GM12872 (cell line): ENCODE data around the gene AIMP1.

ENCODE experiments used
- TF ChIP-seq, protein P1 (sequence below): IDR thresholded peaks from 3 replicates; pipeline ENCODE4 v1.5.1; 2011; ENCODE audit warnings: low read depth, mild to moderate bottlenecking, low read length, moderate library complexity; ENCODE audit not compliant: insufficient read depth

Gene AIMP1

DNA sequence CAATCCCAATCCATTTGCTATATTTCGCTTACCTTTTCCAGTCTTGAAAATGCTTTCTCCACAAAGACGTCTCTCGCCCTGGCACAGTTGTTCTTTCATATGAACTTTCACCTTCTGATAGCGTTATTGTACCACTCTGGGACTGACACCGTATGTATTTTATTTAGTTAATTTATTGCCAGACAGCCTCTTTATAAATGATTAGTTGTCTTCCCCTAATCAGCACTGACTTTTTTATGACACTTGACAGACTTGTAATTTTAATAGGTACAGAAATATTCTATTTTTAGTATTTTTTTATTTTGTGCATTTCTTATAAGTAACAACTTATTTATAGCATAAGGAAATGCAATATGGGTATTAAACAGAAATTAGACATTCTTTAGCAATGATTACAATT, 52.3 kb downstream of the AIMP1 start, which contains the start of gene GIMD1:
GIMD1 (minus strand) TSS at position 101 of the 400 bp plus-strand sequence. CDS start 1,343 bp downstream, outside the sequence.
- TF ChIP-seq, protein P1, sequence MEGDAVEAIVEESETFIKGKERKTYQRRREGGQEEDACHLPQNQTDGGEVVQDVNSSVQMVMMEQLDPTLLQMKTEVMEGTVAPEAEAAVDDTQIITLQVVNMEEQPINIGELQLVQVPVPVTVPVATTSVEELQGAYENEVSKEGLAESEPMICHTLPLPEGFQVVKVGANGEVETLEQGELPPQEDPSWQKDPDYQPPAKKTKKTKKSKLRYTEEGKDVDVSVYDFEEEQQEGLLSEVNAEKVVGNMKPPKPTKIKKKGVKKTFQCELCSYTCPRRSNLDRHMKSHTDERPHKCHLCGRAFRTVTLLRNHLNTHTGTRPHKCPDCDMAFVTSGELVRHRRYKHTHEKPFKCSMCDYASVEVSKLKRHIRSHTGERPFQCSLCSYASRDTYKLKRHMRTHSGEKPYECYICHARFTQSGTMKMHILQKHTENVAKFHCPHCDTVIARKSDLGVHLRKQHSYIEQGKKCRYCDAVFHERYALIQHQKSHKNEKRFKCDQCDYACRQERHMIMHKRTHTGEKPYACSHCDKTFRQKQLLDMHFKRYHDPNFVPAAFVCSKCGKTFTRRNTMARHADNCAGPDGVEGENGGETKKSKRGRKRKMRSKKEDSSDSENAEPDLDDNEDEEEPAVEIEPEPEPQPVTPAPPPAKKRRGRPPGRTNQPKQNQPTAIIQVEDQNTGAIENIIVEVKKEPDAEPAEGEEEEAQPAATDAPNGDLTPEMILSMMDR: no peak

DNA sequence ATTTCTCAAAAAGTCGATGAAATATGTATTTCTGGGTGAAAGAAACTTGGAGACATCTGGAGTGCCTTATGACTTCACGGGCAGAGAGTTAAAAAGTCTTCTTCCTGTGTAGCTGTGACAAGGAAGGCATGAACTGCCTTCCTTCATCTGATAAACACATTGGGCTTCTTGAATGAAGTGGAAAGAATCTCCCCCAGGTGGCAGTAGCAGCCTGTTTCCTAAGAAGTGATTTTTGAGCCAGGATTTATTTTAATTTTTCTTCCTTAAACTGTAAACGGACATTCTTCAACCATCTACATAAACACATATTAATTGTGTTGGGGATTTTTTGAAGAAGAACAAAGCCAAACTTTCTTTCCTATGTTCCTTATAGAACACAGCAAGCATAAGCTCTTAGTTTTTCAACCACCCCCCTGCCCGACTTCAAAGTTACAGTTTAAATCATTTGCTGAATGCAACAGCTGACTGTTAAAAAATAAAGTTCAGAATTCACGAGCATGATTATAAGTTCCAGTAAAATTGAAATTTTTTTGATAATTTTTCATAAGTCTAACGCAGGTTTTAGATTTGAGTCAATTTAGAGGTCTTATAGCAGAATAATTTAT, 53.2 kb downstream of the AIMP1 start:
- TF ChIP-seq, protein P1: peak; percentile 56

DNA sequence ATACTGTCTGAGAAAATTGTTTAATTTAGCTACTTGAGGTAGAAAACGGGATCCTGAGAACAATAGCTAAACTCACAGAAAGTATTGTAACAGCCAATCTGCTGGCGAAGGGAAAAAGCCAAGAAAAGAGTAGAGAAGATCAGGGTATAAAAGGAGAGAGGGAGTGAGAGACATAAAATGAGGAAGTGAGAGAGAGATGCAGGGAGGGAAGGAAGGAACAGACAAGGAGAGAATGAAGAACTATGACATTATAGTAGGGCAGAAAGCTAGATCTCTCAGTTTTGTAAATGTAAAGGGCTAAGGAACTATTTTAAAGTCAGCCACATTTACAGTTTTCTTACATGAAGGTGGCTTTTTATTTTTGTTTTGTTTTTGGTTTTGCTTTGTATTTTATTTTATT, 53.9 kb downstream of the AIMP1 start:
- TF ChIP-seq, protein P1: no peak

DNA sequence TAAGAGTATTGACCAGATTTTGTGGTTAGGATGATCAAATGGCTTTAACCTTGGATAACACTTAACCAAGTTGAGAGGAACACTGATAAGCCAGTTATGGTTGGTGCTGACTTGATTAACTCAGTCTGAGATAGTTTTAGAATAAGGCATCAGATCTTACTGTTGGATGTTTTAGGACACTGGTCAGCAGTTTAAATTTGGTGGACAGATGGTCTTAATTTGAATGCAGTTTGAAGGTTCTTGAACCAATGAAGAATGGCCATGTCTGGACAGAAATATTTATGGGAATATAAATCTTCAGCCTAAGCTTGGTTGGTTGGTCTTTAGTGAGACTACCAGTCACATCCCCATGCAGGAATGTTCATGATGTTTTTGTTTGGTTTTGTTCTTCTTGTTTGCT, 54.8 kb downstream of the AIMP1 start:
- TF ChIP-seq, protein P1: no peak

DNA sequence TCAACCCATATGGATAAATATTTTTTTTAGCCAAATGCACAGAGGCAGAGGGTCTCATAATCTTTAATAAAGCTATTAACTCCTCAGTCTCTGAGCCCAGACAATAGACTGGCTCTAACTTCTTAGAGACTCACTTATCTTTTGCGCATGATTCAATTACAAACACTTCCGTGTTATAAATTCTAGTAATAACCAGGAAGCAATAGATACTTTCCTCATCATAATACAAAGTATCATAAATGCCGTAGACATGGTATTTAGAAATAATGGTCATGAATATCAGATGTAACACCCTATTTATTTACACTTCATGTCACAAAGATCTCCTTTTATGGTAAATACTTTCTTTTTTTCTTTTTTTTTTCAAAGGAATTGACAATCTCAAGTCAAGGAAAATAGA, 56.7 kb downstream of the AIMP1 start:
- TF ChIP-seq, protein P1: no peak

DNA sequence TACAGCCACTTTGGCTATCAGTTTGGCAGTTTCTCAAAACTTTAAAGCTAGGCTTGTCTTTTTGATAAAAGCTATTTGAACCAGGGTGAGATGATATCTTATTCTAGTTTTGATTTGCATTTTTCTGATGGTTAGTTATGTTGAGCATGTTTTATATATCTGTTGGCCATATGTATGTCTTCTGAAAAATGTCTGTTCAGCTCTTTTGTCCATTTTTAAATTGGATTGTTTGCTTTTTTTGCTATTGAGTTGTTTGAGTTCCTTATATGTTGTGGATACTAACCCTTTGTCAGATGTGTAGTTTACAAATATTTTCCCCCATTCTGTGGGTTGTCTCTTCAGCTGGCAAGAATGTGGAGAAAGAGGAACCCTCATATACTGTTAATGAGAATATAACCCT, 63.8 kb downstream of the AIMP1 start:
- TF ChIP-seq, protein P1: no peak

DNA sequence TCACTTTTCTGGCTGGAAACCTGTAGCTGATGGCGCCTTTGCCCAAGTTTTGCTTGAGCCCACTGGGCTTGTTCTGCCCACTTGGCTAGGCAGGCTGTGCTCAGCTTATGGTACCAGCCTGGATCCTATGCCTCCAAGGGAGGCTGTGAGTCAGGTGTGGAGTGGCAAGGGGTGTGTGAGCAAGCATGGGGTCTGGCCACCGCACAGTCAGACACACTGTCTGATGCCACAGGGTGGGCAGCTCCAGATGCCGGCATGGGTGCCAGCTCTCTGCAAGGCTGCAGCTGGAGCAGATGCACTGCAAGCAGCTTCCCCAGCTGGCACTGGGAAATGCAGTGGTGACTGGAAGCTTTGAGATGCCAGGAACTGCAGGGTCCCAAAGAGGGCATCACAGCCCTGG, 68.5 kb downstream of the AIMP1 start:
- TF ChIP-seq, protein P1: no peak
